ENCODE data around the gene SYNDIG1. TPM values are rescaled to one million over a fixed set of nuclear protein-coding genes. Genes with fewer than 3 reads are reported as not detected.

SYNDIG1 gene
- total RNA-seq, 4 donors from 2014 or later = not detected

DNA sequence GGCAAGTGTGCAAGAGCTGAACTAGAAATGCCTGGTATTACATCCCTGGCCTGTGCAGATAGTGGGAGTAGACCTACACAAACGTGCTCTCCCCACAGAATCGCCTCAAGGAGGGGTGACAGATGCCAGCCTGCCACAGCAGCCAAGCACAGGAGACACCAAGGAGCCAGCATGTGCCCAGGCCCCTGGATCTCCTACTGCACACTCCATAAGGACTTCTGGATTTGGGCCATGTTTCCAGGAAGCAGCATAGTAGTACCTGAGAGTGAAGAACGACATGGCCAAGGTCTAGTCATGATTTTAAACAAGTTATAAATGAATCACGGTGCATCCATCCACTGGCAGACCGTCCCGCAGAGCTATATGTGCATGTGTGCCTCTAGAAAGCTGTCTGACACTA is 232.2 kb downstream of the SYNDIG1 start:
- no peaks in the 10 kb centered on the region for H3K9me3 ChIP-seq
- no peak for DNase-seq
- peaks cover 0 to 3% (median 0%) of the 10 kb centered on the region in 4 donors for H3K27me3 ChIP-seq
- no peaks in the 10 kb centered on the region for H3K4me1 ChIP-seq
- no peaks in the 10 kb centered on the region for H3K36me3 ChIP-seq
- H3K4me3 ChIP-seq = no peak overlapping the region
- no peak overlapping the region for H3K27ac ChIP-seq
- no peak for TF ChIP-seq POLR2A (IDR thresholded peaks at IDR 0.05)
- TF ChIP-seq, protein P1, sequence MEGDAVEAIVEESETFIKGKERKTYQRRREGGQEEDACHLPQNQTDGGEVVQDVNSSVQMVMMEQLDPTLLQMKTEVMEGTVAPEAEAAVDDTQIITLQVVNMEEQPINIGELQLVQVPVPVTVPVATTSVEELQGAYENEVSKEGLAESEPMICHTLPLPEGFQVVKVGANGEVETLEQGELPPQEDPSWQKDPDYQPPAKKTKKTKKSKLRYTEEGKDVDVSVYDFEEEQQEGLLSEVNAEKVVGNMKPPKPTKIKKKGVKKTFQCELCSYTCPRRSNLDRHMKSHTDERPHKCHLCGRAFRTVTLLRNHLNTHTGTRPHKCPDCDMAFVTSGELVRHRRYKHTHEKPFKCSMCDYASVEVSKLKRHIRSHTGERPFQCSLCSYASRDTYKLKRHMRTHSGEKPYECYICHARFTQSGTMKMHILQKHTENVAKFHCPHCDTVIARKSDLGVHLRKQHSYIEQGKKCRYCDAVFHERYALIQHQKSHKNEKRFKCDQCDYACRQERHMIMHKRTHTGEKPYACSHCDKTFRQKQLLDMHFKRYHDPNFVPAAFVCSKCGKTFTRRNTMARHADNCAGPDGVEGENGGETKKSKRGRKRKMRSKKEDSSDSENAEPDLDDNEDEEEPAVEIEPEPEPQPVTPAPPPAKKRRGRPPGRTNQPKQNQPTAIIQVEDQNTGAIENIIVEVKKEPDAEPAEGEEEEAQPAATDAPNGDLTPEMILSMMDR (IDR thresholded peaks at IDR 0.05) = no peak
- 52 to 73% methylated on average over 6 of the region's 6 CpGs for WGBS, 2 donors
- intact Hi-C loops (cut with DNase I) = no loop called here

DNA sequence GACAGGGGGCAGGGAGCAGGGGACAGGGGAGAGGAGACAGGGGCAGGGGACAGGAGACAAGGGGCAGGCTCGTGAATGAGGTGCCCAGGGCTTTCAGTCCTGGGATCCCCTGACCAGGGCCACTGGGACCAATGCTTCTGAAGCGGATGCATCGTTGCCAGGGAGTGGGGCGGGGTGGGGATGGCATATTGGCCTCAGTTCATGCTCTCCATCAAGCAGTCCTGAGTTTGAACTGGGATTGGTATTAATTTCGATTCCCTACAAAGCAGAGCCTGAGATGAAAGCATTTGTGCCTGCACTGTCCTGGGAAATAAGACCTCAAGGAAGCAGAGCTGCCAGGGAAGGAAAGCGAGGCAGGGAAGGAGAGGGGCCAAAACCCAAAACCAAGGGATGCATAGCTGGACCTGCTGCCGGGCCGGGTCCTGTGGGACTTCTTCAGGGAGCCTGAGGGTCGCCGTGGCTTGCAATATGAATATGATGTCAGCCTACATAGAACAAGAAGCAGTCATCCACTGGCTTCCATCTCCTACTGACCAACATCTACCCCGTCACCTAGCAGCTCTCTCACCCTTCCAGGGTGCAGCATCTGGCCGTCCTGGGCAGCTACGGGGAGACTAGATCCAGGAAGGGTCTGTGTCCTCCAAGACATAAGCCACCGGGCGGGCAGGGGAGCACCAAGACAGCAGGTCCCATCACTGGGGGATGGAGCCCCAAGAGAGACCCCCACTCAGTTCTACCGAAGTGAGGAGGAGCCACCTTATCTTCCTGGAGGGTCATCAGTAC is 233.3 kb downstream of the SYNDIG1 start:
- intact Hi-C loops (cut with DNase I) = no loop called here

DNA sequence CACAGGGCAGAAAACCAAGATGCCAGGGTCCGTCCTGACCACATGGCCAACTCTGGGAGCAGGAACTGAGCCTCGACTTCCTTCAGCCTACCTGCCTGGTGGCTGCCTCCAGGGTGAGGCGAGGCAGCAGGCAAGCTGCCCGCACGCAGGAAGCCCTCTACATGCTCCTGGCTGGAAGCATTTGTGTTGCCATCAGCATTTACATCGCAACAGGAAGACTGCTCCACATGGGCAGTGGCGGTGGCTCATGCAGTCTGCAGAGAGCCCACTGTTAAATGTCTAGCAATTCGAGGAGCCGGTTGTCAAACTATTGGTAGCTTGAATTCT is 233.8 kb downstream of the SYNDIG1 start:
- Histone ChIP-seq H3K4me3 (no peak overlapping the region), H3K9me3 (no peaks in the 10 kb centered on the region), H3K36me3 (no peaks in the 10 kb centered on the region), H3K4me1 (no peaks in the 10 kb centered on the region), H3K27me3 (peaks cover 0 to 3% (median 0%) of the 10 kb centered on the region in 4 donors), H3K27ac (no peak overlapping the region)
- intact Hi-C loops (cut with DNase I) = no loop called here
- DNase-seq = no peak
- TF ChIP-seq, protein P1 (IDR thresholded peaks at IDR 0.05) = no peak
- 88 to 100% methylated on average over 1 to 3 of the region's 9 CpGs for WGBS, 2 donors

More for the DNA sequence above, 233.3 kb downstream of the SYNDIG1 start:
- 70 to 72% methylated on average over 10 of the region's 16 CpGs for WGBS, 2 donors
- Histone ChIP-seq H3K27me3 (peaks cover 0 to 3% (median 0%) of the 10 kb centered on the region in 4 donors), H3K27ac (no peak overlapping the region), H3K36me3 (no peaks in the 10 kb centered on the region), H3K4me1 (no peaks in the 10 kb centered on the region), H3K9me3 (no peaks in the 10 kb centered on the region), H3K4me3 (no peak overlapping the region)
- no peak for TF ChIP-seq POLR2A (IDR thresholded peaks at IDR 0.05)
- TF ChIP-seq, protein P1 (IDR thresholded peaks at IDR 0.05) = no peak
- no peak for DNase-seq

DNA sequence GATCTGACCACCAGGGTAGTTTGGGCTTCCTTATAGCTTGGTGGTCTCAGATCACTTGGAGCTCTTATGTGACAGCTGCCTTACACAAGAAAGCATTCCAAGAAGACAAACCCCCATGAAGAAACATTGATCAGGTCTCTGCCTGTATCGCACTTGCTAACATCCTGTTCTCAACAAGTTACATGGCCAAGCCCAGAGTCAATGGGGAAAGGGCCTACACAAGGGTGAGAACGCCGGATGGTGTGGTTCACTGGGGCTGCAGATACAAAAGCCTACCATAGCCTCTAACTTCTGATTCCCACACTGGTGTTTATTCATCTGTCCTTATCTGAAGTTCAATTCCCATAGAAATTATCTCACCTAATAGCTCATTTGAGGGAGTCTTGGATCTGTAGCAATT is 235.5 kb downstream of the SYNDIG1 start:
- intact Hi-C loops (cut with DNase I) = no loop called here
- TF ChIP-seq POLR2A (IDR thresholded peaks at IDR 0.05) = no peak
- TF ChIP-seq, protein P1 (IDR thresholded peaks at IDR 0.05) = no peak
- Histone ChIP-seq H3K27ac (no peak overlapping the region), H3K4me1 (no peaks in the 10 kb centered on the region), H3K4me3 (no peak overlapping the region), H3K9me3 (no peaks in the 10 kb centered on the region), H3K36me3 (no peaks in the 10 kb centered on the region), H3K27me3 (peaks cover 0 to 3% (median 0%) of the 10 kb centered on the region in 4 donors)
- 89 to 94% methylated on average over 3 of the region's 3 CpGs for WGBS, 2 donors
- no peak for DNase-seq

DNA sequence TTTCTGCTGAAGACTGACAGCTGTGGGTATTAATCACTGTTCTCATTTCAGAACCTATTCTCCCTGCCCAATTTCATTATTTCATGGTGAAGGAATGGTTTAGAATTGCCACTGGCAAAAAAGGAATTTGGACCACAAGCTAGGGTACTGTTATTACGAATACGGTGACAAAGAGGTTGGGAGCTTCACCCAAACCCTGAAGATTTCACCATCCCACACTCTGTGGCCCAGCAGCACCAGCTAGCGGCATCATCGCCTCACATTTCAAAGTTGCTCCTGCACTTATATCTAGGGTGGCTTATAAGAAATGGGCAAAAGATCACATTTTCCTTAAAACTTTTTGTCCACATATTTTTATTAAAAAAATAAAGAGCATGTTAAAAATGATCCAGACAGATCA is 236.1 kb downstream of the SYNDIG1 start:
- no peaks in the 10 kb centered on the region for H3K4me1 ChIP-seq
- peaks cover 0 to 3% (median 0%) of the 10 kb centered on the region in 4 donors for H3K27me3 ChIP-seq
- H3K9me3 ChIP-seq = no peaks in the 10 kb centered on the region
- no peak overlapping the region for H3K4me3 ChIP-seq
- no peak overlapping the region for H3K27ac ChIP-seq
- TF ChIP-seq POLR2A (IDR thresholded peaks at IDR 0.05) = no peak
- TF ChIP-seq, protein P1 (IDR thresholded peaks at IDR 0.05) = no peak
- 74 to 84% methylated on average over 4 of the region's 4 CpGs for WGBS, 2 donors
- no peaks in the 10 kb centered on the region for H3K36me3 ChIP-seq
- DNase-seq = no peak
- intact Hi-C loops (cut with DNase I) = no loop called here
